LoVo (cell line): ENCODE data around the gene ZNF274.
"Not testable (repeated sequence)": the region's sequence is repeated elsewhere in the genome, so short reads cannot be mapped to it uniquely, and the experiment has no call there.

Source experiments
- DNase-seq: peaks from one replicate; pipeline ENCODE4 v3.0.0-alpha.2; 2016; ENCODE audit warnings: low spot score

ZNF274 gene

DNA sequence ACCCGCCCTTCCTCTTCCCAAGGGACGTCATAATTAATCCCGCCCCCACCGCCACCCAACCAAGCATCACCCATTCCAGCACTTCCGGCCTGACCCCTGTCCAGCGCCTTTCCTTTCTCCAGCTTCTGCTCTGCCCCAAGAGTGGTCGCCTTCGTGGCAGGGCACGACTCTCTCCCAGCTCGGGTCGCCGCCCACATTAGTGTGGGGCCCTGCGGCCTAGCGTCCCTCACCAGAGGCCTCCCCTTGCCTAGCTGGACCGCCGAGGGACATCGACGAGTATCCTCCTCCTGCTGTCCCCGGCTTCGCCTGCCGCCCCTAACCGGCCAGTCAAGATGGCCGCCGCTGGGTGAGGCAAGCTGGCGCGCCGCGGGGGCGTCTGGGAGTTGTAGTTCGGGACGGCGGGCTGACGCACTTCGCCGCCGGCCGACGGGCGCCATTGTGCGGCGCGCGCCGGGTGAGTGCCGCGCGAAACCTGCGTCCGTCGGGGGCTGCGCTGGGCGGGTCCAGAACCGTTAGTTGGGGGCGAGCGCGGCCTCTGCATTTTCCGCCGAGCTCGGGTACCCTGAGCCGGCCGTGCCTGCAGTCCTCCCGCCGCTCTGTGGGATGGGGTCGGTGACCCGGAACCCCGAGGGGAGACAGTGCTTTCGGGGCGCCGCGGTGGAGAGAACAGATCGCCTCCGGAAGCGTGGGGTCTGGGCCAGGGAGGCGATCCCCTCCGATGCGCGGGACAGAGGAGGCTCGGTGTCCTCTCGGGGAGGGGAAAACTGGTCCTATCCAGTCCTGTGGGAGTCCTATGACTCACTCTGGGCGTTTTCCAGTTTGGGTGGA, at the start of gene ZNF274:
Gene ZNF274, plus strand, starts transcription at position 73 of the 828 bp plus-strand sequence. CDS start 905 bp downstream, outside the sequence.
- peak; percentile 80 for DNase-seq

DNA sequence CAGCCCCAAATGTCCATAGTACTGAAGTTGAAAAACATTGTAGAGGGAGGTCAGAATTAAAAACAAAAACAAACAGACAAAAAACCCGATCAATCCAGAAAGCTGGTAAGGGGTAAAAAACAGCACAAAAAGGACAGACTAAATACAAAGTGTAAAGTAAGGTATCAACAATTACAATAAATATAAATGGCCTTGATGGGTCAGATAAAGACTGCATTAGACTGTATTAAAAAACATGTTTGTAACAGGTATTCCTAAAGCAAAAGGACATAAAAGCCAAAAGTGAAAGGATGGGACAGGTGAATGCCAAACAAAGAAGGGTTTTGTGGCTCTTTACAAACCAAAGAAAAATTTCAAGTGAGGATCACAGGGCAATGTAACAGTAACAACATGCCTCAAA, 48.6 kb upstream of the ZNF274 start:
- no peak for DNase-seq

- DNase-seq: no peak
Measured at GRCh38 chr19:58145849-58146248, 37.0 kb upstream of the ZNF274 start.

GRCh38 chr19:58147475-58147874, 35.4 kb upstream of the ZNF274 start:
- DNase-seq: not testable (repeated sequence)

DNA sequence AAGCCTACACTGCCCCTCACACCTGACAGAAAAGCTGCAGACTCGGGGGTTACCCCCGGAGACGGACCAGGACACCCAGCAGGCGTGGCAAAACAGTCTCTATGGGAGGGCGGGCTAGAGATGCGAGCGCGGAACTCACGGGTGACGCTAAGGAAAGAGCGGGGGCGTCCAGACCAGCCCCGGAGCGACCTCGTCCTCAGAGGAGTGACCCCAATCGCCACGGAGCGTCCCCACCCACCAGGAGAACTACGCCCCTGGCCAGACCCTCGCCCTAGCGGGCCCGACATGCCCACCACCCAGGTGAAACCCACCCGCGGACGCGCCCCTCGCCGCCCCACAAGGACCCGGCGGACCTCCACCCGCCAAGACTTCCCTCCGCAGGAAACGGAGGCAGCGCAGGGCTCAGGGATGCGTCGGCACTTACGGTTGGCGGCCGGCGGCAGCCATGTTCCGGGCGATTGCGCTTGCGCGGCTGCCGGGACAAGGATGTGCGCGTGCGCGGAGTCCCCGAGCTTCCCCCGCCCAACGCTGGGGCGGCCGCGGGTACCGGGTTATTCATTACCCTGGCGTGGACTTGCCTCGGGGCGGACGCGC, 32.4 kb upstream of the ZNF274 start, which contains the start of gene ZNF329:
Gene ZNF329, minus strand, starts transcription at position 462 of the 594 bp plus-strand sequence. CDS start 21,286 bp downstream, outside the sequence.
- peak; percentile 74 for DNase-seq

DNA sequence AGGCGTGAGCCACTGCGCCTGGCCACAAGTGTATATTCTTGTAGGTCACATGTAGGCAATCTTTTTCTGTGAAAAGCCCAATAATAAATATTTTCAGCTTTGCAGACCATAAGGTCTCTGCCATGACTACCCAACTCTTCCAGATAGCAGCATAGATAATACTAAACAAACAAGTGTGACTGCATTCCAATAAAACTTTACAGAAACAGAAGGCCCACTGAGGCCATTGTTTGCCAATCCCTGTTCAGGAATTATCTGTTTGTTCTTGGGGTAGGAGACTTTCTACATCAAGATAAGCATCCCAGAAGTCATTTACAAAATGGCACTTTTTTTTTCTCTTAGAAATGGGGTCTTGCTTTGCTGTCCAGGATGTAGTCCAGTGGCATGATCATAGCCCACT, 29.5 kb upstream of the ZNF274 start:
- DNase-seq: no peak

- DNase-seq: no peak
Measured at GRCh38 chr19:58154287-58154678, 28.6 kb upstream of the ZNF274 start.

GRCh38 chr19:58154679-58155648, 27.9 kb upstream of the ZNF274 start:
- DNase-seq: no peak

DNA sequence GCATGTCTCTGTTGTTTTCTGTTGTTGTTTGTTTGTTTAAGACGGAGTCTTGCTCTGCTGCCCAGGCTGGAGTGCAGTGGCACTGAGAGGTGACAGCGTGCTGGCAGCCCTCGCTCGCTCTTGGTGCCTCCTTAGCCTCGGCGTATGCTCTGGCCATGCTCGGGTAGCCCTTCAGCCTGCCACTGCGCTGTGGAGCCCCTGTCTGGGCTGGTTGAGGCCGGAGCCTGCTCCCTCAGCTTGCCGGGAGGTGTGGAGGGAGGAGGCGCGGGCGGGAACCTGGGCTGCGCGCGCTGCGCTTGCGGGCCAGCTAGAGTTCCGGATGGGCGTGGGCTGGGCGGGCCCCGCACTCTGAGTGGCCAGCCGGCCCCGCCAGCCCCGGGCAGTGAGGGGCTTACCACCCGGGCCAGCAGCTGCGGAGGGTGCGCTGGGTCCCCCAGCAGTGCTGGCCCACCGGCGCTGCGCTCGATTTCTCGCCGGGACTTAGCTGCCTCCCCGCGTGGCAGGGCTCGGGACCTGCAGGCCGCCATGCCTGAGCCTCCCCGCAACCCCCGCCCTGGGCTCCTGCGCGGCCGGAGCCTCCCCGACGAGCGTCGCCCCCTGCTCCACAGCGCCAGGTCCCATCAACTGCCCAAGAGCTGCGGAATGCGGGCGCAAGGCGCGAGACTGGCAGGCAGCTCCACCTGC, 25.7 kb upstream of the ZNF274 start:
- no peak for DNase-seq

GRCh38 chr19:58166268-58166667, 16.6 kb upstream of the ZNF274 start:
- no peak for DNase-seq

DNA sequence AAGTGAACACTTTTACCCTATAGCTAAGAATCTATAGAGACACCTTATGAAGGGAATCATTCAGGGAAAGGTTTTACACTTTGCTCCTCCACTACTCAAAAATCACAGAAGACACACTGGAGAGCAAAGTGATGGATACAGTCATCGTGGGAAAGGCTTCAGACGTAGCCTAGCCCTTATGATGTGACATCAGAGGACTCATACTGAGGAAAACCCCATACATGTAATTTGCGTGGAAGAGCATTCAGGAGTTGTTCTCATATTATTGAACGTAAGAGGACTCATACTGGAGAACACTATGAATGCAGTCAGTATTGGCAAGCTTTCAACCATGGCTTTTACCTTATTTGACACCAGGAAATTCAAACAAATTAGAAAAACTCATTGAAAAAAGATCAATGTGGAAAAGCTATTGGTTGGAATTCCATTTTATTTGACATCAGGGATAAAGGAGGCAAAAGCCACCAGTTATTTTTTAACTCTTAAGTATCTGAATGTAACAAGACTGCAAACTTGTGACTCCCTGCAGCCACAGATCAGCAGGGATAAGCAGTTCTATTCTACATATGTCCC, 16.1 kb upstream of the ZNF274 start:
- DNase-seq: no peak

DNA sequence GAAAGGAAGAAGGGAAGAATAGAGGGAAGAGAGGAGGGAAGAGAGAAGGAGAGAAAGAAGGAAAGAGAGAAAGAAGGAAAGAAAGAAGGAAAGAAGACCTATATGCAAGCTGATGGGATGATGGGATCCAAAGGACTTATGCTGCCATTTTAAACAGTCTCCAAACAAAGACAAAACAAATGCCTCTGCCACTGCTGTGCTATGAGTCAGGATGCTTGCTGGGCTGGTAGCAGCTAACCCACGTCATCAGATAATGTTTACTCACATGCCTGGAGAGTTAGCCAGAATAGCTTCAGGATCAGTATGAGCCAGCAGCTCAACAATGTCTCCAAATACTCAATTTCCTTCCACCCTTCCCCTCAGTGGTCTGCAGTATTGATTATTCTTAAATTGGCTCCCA, 12.0 kb upstream of the ZNF274 start:
- DNase-seq: no peak

- no peak for DNase-seq
Measured at GRCh38 chr19:58181902-58182576, 822 bp upstream of the ZNF274 start.

- no peak for DNase-seq
Measured at GRCh38 chr19:58182577-58182988, 278 bp upstream of the ZNF274 start.

- no peak for DNase-seq
Measured at GRCh38 chr19:58183817-58184215, 955 bp downstream of the ZNF274 start.

GRCh38 chr19:58196901-58197616, 14.2 kb downstream of the ZNF274 start:
- no peak for DNase-seq

DNA sequence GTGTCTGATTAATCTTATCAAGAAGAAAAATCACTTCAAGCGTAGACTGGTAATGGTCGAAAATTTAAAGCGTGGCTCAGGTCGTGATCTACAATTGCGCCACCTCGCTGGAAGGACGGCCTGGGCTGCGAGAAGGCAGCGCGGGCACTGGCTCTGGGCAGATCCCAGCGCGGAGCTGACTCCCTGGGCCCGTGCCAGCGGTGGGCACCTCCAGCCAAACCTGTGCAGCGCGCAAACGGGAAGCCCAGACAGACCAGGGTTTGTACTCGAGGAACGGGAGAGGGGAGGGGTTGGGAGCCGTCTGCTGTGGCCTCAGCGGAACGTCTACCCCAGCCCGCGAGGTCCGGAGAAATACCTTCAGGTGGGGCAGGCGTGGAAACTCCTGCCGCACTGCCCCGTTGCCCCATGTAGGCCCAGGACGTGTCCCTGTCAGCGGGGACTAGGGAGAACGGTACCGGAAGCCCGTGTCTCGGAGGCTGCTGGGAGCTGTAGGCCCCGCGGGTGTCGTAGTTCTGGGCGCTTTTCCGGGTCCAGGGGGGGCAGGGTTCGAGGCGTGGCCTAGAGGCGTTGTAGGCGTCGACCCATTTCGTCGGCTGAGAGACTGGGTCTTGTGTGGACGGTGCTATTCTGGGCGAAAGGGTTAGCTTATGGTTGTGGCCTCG, 21.1 kb downstream of the ZNF274 start:
- no peak for DNase-seq

GRCh38 chr19:58204566-58204965, 21.7 kb downstream of the ZNF274 start:
- no peak for DNase-seq

DNA sequence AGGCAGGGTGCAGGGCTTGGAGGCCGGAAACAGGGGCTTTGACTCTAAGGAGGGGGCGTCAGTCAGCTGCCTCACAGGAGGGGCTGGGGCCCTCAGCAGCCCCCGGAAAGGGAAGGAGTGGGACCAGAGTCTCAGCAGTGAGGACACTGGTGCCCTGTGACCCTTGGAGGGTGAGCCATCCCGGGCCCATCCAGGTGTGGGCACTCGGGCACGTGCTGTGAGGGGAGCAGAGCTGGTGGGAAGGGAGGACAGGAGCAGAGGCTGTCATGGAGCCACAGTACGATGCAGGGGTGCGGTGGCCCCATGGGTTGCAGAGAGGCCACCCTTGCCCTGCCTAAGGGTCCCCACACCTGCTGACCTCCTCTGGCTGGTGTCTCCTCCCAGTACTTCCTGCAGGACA, 26.7 kb downstream of the ZNF274 start:
- no peak for DNase-seq
